Neural cell (in vitro differentiated cells): ENCODE data around the gene LIN37. TPM values are rescaled to one million over a fixed set of nuclear protein-coding genes. Genes with fewer than 3 reads are reported as not detected.

Experiments used
- H2AFZ ChIP-seq: fragments of 200-600, 300-800 bp; sonication (generic), shearing (Covaris generic); 2 replicates; pipeline ENCODE4 v1.6.0; 2014; ENCODE audit warnings: low read depth, mild to moderate bottlenecking, antibody characterized with exemption, low read length, moderate library complexity
- H3F3A ChIP-seq: fragments of 200-600 bp; shearing (Covaris generic); 2 replicates; pipeline ENCODE4 v1.6.1; 2016; ENCODE audit warnings: mild to moderate bottlenecking, moderate library complexity, mixed read lengths, antibody characterized with exemption, low read length; ENCODE audit not compliant: insufficient read depth, poor library complexity, severe bottlenecking
- H3K27ac ChIP-seq: fragments of 200-600, 300-800 bp; sonication (generic), shearing (Covaris generic); 2 replicates; pipeline ENCODE4 v1.5.1; 2014; ENCODE audit warnings: mild to moderate bottlenecking, low read length, moderate library complexity
- H3K27me3 ChIP-seq: fragments of 300-800, 200-600 bp; sonication (generic), shearing (Covaris generic); 2 replicates; pipeline ENCODE4 v1.6.0; 2014; ENCODE audit warnings: mild to moderate bottlenecking, low read depth, low read length, moderate library complexity; ENCODE audit not compliant: insufficient read depth
- H3K36me3 ChIP-seq: fragments of 300-800, 200-600 bp; sonication (generic), shearing (Covaris generic); 2 replicates; pipeline ENCODE4 v1.5.1; 2014; ENCODE audit warnings: mild to moderate bottlenecking, antibody characterized with exemption, low read length, moderate library complexity; ENCODE audit not compliant: insufficient read depth
- H3K4me2 ChIP-seq: fragments of 300-800, 200-600 bp; sonication (generic), shearing (Covaris generic); 2 replicates; pipeline ENCODE4 v1.6.0; 2014; ENCODE audit warnings: mild to moderate bottlenecking, low read length
- H3K4me3 ChIP-seq: fragments of 300-800, 200-600 bp; sonication (generic), shearing (Covaris generic); 2 replicates; pipeline ENCODE4 v1.5.1; 2014; ENCODE audit warnings: mild to moderate bottlenecking, low read length, moderate library complexity
- H3K79me2 ChIP-seq: fragments of 200-600 bp; shearing (Covaris generic); replicated peaks from 2 replicates; pipeline ENCODE4 v1.6.0; 2014; ENCODE audit warnings: mild to moderate bottlenecking, low read length, moderate library complexity; ENCODE audit not compliant: insufficient read depth
- H3K9ac ChIP-seq: fragments of 300-800, 200-600 bp; sonication (generic), shearing (Covaris generic); 2 replicates; pipeline ENCODE4 v1.6.1; 2016; ENCODE audit warnings: mild to moderate bottlenecking, low read length, mixed read lengths
- H3K9me2 ChIP-seq: fragments of 200-600 bp; shearing (Covaris generic); 2 replicates; pipeline ENCODE4 v1.6.1; 2016; ENCODE audit warnings: mild to moderate bottlenecking, low read length, mixed read lengths; ENCODE audit not compliant: insufficient read depth
- H3K9me3 ChIP-seq: fragments of 200-600, 300-800 bp; sonication (generic), shearing (Covaris generic); 2 replicates; pipeline ENCODE4 v1.6.1; 2016; ENCODE audit warnings: mild to moderate bottlenecking, mixed run types, low read length, moderate library complexity, mixed read lengths
- H4K20me1 ChIP-seq: fragments of 200-600 bp; shearing (Covaris generic); 2 replicates; pipeline ENCODE4 v1.6.1; 2016; ENCODE audit warnings: mild to moderate bottlenecking, mixed run types; ENCODE audit not compliant: insufficient read depth
- CTCF ChIP-seq: fragments of 450-650 bp; IDR thresholded peaks from 2 replicates; pipeline ENCODE4 v1.5.1; 2014; ENCODE audit warnings: antibody characterized with exemption, mild to moderate bottlenecking, moderate library complexity; ENCODE audit not compliant: poor library complexity, severe bottlenecking
- EP300 ChIP-seq: fragments of 450-650 bp; conservative IDR thresholded peaks from 2 replicates; pipeline ENCODE4 v1.6.1; 2014; ENCODE audit warnings: antibody characterized with exemption, mild to moderate bottlenecking, moderate library complexity; ENCODE audit not compliant: poor library complexity, severe bottlenecking
- EZH2 ChIP-seq: fragments of 200-600, 300-800 bp; shearing (Covaris generic), sonication (generic); IDR thresholded peaks from 2 replicates; pipeline ENCODE4 v1.6.1; 2014; ENCODE audit warnings: antibody characterized with exemption, low read length, borderline replicate concordance, mild to moderate bottlenecking; ENCODE audit not compliant: insufficient read depth, poor library complexity, severe bottlenecking
- MXI1 ChIP-seq: fragments of 450-650 bp; conservative IDR thresholded peaks from 2 replicates; pipeline ENCODE4 v1.6.1; 2014; ENCODE audit warnings: antibody characterized with exemption, mild to moderate bottlenecking; ENCODE audit not compliant: poor library complexity, severe bottlenecking
- POLR2AphosphoS5 ChIP-seq: IDR thresholded peaks from 2 replicates; pipeline ENCODE4 v1.6.1; 2012
- RAD21 ChIP-seq: fragments of 450-650 bp; conservative IDR thresholded peaks from 2 replicates; pipeline ENCODE4 v1.6.1; 2014; ENCODE audit warnings: antibody characterized with exemption, mild to moderate bottlenecking, moderate library complexity
- SMC3 ChIP-seq: fragments of 450-650 bp; conservative IDR thresholded peaks from 2 replicates; pipeline ENCODE4 v1.6.1; 2014; ENCODE audit warnings: antibody characterized with exemption, mild to moderate bottlenecking, moderate library complexity; ENCODE audit not compliant: poor library complexity
- TAF1 ChIP-seq: IDR thresholded peaks from 2 replicates; pipeline ENCODE4 v1.6.1; 2012; ENCODE audit warnings: low read depth
- polyA plus RNA-seq: library from polyadenylated mRNA; depleted of rRNA; stranded (reverse); fragments of >200 nt; gene quantifications from 2 replicates; pipeline ENCODE4 v1.2.3, GENCODE V29; 2014
- TF ChIP-seq, protein P1 (sequence below): IDR thresholded peaks from 2 replicates; pipeline ENCODE4 v1.6.1; 2012; ENCODE audit warnings: borderline replicate concordance

The LIN37 gene
- polyA plus RNA-seq, 1 donor from 2014 or later: 25.7 TPM

DNA sequence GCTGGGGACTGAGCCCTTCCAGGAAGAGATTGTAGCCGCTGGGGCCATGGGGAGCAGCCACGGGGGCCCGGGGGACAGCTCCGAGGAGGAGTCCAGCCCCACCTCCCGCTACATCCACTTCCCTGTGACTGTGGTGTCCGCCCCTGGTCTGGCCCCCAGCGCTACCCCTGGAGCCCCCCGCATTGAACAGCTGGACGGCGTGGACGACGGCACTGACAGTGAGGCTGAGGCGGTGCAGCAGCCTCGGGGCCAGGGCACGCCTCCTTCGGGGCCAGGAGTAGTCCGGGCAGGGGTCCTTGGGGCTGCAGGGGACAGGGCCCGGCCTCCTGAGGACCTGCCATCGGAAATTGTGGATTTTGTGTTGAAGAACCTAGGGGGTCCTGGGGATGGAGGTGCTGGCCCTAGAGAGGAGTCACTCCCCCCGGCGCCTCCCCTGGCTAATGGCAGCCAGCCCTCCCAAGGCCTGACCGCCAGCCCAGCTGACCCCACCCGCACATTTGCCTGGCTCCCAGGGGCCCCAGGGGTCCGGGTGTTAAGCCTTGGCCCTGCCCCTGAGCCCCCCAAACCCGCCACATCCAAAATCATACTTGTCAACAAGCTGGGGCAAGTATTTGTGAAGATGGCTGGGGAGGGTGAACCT lies 15.7 kb upstream of the LIN37 start:
- Histone ChIP-seq H3K4me2 (no peak overlapping the region), H3K27ac (no peak overlapping the region), H3K79me2 (no peaks in the 10 kb centered on the region), H3K27me3 (no peaks in the 10 kb centered on the region), H2AFZ (no peak overlapping the region), H3F3A (no peaks in the 10 kb centered on the region), H3K9ac (no peak overlapping the region), H3K4me3 (no peak overlapping the region), H3K36me3 (no peaks in the 10 kb centered on the region), H3K9me3 (no peaks in the 10 kb centered on the region), H3K9me2 (no peaks in the 10 kb centered on the region), H4K20me1 (no peaks in the 10 kb centered on the region)
- no peak for TF ChIP-seq TAF1
- TF ChIP-seq EZH2: no peak
- TF ChIP-seq RAD21: no peak
- TF ChIP-seq, protein P1, sequence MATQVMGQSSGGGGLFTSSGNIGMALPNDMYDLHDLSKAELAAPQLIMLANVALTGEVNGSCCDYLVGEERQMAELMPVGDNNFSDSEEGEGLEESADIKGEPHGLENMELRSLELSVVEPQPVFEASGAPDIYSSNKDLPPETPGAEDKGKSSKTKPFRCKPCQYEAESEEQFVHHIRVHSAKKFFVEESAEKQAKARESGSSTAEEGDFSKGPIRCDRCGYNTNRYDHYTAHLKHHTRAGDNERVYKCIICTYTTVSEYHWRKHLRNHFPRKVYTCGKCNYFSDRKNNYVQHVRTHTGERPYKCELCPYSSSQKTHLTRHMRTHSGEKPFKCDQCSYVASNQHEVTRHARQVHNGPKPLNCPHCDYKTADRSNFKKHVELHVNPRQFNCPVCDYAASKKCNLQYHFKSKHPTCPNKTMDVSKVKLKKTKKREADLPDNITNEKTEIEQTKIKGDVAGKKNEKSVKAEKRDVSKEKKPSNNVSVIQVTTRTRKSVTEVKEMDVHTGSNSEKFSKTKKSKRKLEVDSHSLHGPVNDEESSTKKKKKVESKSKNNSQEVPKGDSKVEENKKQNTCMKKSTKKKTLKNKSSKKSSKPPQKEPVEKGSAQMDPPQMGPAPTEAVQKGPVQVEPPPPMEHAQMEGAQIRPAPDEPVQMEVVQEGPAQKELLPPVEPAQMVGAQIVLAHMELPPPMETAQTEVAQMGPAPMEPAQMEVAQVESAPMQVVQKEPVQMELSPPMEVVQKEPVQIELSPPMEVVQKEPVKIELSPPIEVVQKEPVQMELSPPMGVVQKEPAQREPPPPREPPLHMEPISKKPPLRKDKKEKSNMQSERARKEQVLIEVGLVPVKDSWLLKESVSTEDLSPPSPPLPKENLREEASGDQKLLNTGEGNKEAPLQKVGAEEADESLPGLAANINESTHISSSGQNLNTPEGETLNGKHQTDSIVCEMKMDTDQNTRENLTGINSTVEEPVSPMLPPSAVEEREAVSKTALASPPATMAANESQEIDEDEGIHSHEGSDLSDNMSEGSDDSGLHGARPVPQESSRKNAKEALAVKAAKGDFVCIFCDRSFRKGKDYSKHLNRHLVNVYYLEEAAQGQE: no peak
- TF ChIP-seq SMC3: no peak
- no peak for TF ChIP-seq EP300
- TF ChIP-seq POLR2AphosphoS5: no peak
- no peak for TF ChIP-seq MXI1
- no peak for TF ChIP-seq CTCF

DNA sequence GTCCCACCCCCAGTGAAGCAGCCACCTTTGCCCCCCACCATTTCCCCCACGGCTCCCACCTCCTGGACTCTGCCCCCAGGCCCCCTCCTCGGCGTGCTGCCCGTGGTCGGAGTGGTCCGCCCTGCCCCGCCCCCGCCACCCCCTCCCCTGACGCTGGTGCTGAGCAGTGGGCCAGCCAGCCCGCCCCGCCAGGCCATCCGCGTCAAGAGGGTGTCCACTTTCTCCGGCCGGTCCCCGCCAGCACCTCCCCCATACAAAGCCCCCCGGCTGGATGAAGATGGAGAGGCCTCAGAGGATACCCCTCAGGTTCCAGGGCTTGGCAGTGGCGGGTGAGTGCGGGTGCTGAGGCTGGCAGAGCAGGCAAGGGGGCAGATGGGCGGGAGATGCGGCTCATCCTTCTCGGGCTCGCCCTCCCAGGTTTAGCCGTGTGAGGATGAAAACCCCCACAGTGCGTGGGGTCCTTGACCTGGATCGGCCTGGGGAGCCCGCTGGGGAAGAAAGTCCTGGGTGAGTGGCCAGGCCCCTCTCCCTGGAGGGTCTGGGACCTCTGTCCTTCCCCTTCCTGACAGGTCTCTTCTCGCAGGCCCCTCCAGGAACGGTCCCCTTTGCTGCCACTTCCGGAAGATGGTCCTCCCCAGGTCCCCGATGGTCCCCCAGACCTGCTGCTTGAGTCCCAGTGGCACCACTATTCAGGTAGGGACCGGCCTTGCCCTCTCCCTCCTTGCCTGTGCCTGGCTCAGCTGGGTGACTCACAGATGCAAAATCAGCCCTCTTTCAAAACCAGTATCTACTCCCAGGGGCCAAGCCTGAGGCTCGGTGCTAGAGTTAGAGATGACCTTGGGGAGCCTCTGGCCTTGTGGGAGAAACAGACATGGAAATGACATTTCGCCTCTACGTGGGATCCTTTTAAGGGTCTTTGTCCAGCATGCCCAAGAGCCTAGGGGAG lies 14.9 kb upstream of the LIN37 start:
- no peak overlapping the region for H3K4me2 ChIP-seq
- H3K9ac ChIP-seq: no peak overlapping the region

More for the DNA sequence above, 14.9 kb upstream of the LIN37 start:
- Histone ChIP-seq H4K20me1 (no peaks in the 10 kb centered on the region), H2AFZ (no peak overlapping the region), H3K36me3 (no peaks in the 10 kb centered on the region), H3K79me2 (no peaks in the 10 kb centered on the region), H3K9me3 (no peaks in the 10 kb centered on the region), H3K27ac (no peak overlapping the region), H3K27me3 (no peaks in the 10 kb centered on the region), H3F3A (no peaks in the 10 kb centered on the region), H3K4me3 (no peak overlapping the region), H3K9me2 (no peaks in the 10 kb centered on the region)
- TF ChIP-seq RAD21 (no peak), TAF1 (no peak), EP300 (no peak), EZH2 (no peak), POLR2AphosphoS5 (no peak), SMC3 (no peak), CTCF (no peak), MXI1 (no peak)
- TF ChIP-seq, protein P1: no peak
